GM21576 (cell line): ENCODE data around the gene GATA5.

Experiments used
- ATAC-seq: cut with Tn5 transposase; IDR thresholded peaks from one replicate; pipeline ENCODE4 v1.9.1; 2021; ENCODE audit warnings: mild to moderate bottlenecking, moderate library complexity; ENCODE audit not compliant: unreplicated experiment

Gene GATA5

DNA sequence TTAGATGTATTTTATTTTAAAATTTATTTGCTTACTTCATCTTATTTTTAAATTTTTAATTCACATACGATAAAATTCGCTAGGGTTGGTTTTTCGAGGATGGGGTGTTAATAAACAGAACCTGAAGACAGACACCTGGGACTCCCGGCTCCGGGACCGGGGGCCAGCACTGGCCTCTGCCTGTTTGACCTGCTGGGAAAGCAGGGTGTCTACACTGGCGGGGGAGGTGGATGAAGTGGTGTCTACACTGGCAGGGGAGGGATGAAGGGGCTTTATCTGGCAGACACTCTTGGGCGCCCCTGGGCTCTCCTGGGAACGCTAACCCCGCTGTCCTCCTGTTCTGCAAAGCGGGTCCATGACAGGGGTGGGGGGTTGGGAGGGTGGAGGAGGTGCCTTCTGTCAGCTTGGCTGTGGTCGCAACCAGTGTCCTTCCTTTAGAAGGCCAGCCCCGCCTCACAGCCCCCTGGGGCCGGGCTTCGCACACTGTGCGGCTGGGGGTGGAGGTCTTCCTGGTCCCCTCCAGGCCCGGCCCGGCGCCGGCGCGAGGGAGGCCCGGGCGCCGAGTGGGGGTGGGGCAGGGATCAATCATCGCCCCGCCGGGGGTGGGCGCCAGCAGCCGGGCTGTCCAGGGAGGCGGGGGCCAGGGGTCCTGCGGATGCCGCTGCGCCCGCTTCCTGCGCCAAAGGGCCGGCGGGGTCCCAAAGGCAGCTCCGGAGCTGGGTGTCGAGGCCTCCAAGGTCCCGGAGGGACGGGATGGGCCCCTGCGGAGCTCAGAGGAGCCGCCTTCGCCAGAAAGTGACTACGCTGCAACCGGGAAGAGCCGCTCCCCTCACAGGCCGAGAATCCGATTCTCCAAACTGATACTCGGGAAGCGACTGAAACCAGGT lies 1.8 kb downstream of the GATA5 start:
- ATAC-seq, result no peak

DNA sequence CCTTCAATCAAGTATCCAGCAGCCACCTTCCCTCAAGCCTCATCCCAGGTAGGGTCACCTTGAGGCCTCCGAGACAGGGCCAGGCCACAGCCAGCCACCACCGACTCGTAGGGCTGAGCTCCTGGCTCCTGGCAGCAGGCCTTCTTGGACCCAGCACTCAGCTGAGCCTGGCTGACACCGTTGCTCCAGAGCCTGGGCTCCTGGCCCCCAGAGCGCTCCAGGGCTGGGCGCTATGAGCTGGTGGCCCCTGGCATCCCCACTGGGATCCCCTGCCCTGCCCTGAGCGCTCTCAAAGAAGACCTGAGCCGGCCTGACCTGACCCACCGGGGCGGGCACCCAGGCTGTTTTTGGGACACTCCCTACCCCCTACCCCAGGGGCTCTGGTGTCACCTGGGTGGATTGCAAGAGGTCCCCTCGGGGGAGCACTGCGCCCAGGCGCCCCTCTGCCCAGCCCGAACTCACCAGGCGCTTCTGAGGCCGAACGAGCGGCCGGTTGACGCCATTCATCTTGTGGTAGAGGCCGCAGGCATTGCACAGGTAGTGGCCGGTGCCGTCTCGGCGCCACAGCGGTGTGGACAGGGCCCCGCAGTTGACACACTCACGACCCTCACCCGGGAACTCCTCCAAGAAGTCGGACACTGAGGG lies 2.7 kb downstream of the GATA5 start:
- ATAC-seq, result no peak

- ATAC-seq, result no peak
Measured at GRCh38 chr20:62472138-62472940, 3.5 kb downstream of the GATA5 start.

- ATAC-seq, result no peak
Measured at GRCh38 chr20:62470459-62470858, 5.3 kb downstream of the GATA5 start.

GRCh38 chr20:62470001-62470400 lies 5.8 kb downstream of the GATA5 start:
- ATAC-seq, result no peak

- no peak for ATAC-seq
Measured at GRCh38 chr20:62469352-62469751, 6.4 kb downstream of the GATA5 start.

DNA sequence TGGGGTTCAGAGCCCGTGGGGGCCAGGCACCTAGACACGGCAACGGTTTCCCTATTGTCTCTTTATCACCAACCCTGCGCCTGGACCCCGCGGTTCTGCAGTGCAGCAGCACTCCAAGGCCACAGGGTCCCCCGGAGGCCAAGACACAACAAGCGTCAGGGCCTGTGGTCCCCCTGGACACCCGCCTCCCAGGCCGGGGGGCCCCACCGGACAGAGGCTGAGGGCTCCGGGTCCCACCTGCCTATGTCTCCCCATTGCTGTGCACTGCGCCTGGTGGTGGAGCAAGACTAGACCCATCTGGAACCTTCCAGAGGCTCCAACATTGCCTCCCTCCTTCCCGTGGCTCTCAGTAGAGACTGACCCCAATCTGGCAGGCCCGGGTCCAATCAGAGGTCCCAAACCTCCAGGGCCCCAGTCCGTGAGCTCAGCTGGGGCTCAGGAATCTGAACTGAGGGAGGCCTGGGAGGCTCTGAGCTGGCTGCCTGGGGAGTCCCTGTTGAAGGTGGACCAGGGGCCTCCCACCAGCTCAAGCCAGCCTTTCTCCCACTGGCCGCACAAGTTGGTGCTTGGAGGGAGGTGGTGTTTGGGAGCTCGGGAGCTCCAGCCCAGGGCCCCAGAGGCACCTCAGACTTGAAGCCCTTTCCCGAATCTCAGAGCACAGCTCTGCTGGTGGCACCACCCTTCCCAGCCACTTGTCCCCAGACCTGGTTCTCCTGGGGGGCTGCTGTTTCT lies 8.8 kb downstream of the GATA5 start:
- no peak for ATAC-seq

DNA sequence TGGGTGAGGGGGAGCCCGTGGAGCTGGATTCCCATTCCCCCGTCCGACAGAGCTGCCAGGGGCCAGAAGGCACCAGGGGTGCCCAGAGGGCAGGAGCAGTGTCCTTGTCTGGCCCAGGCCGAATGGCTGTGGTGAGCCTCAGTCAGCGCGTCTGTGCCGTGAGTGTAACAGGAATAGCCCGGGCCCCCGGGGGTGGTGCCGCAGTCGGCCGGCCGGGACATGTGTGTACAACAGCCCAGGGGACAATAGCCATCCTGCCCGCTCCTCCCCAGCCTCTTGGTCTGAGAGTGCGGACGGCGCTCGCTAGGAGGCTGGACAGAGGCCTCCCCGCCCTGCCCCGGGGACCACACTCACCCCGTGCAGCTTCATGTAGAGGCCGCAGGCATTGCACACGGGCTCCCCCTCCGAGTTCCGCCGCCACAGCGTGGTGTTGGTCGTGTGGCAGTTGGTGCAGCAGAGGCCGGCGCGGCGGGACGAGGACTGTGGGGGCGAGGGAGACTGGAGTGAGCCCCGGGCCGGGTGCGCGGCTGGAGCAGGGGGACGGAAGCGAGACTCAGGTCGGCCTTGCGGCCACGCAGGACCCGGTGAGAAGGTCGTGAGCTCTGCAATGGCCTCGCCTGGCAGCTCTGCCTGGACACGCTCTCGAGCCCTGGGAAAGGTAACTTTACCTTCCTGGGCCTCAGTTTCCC lies 9.6 kb downstream of the GATA5 start:
- ATAC-seq, result no peak

DNA sequence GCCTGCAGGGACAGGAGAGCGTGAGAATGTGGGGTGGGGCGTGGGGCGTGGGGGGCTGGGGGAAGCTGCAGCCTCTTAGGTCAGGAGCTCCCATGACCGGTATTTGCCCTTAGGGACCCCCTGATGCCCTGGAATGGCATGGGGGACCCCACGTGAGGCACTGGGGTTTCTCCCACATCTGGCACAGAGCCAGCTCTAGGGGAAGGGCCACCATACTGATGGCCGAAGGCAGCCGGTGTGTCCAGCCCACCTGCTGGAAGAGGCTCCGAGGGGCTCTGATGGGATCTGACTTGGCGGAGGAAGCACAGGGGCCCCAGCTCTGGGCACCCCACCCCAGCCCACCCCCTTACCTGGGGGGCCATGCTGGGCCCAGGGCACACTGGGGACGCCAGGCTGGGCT lies 10.8 kb downstream of the GATA5 start:
- ATAC-seq, result no peak

DNA sequence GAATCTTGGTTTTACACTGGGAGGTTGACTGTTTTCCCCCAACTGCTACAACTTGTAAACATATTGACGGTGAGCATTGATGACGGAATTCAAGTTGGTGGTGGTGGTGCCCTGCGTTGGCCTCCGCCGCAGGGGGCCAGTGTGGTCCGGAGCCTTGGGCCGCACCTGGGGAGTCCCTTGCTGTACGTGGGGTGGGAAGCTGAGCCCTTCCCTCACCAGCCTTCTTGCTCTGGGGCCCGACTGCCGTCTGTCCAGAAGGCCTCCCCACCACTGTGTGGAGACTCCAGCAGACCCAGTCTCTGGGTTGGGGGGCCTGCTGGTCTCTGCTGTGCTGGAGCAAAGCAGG lies 11.4 kb downstream of the GATA5 start:
- ATAC-seq, result no peak

DNA sequence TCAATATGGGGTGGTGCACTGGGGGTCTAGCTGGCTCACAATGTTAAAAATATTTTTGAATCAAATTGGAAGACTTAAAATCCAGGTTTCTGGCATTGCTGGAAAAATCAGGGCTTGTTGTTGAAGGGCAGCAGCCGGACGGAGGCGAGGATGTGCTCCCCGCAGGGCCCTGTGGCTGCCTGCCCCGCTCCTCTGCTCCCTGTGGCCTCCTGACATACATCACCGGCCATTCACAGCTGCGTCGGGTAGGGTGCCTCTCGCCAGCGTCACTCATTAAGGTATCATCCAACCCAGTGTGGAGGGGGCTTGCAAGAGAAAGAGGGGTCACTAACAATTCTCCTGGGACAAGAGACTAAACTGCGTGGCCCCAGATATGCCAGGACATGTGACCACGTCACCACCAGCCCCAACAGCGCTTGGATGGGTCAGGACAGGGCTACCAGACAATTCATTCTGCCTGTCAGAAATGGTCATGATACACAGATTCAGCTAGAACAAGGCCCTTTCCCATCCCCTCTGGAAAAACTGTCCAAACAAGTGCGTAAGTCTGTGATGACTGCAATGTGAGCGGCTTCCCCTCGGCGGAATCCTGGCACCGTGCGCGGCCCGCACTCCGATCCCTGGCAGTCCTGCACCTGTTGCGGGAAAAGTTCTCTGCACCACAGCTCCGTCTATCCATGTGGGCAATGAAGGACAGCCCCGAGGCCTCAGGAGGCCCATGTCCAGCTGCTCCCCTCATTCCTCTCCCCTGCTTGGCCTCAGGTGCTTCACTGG lies 12.0 kb downstream of the GATA5 start:
- no peak for ATAC-seq

GRCh38 chr20:62462976-62463592 lies 12.7 kb downstream of the GATA5 start:
- ATAC-seq, result no peak

- ATAC-seq, result no peak
Measured at GRCh38 chr20:62461834-62462233, 14.0 kb downstream of the GATA5 start.

GRCh38 chr20:62461157-62461556 lies 14.6 kb downstream of the GATA5 start:
- no peak for ATAC-seq

DNA sequence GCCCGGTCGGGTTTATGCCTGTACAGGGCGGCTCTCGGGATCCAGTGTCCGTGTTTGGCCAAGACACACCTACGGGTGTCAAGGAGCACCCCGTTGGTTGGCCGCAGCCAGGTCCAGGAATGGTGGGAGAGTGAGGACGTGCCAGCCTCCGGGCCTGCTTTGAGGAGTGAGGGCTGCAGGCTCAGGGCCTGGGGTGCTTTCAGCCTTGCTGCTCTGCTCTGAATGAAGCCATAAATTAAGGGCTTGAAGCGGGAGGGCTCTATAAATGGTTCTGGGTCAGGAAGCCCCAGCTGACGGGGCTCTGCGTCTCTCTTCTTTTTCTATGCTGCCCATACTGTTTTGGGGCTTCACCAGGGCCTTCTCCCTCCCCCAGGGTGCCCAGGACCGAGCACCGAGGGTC lies 15.1 kb downstream of the GATA5 start:
- ATAC-seq, result no peak

DNA sequence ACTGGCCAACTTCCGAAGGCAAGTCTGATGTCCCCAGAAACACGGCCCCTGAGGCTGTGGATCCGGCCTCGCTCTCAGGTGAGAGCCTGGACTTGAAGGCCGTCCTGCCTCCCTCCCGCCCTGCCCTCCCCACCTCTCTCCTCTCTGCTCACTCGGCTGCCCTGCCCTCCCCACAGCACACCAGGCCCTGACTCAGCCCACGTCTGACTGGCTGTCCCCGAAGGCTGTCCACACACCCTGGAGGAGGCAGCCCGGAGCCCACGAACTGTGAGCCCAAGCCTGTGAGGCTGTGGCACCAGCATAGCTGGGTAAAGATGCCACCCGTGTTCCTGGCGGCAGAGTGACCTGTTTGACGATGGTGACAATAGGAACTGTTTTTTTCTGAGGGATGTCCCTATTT lies 16.3 kb downstream of the GATA5 start:
- no peak for ATAC-seq

DNA sequence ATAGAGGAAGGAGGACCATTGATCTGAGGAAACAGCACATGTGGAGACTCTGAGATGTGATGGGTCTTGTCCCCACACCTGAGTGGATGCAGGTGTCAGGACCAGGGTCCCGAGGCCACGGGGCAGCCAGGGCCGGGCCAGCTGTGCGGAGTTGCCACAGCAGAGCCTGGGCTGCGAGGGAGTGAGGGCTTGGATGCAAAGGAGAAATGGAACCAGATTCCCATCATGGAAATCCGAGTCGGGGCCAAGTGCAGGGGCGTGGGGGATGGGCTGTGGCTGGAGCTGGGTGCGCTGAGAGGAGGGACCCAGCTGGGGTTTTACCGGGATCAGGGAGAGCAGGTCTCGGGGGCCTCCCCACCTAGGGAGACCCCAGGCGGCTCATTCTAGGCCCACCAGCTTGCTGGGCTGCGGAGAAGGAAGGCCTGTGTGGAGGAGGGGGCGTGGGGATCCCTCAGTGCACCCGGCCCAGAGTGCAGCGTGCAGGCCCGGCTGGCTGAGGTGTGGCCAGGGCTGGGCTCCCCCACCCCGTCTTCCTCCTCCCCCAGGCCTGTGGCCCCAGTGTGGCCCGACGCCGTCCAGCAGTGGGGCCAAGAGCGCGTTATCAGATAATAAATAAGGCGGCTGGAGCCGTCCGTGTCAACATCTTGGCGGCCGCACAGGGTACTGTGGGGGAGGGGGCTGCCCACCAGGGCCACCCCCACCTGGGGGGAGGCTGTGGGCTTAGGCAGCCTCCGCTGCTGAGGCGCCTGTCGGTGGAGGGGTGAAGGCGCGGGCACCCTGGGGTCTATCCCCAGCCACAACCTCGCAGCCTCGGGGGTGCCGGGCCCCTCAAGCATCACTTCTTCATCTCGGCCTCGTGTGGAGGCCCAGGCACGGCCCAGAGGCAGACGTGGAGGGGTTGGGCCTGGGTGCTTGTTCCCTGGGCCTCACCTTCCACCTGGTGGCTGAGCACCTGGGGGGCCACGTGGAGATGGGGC lies 17.2 kb downstream of the GATA5 start:
- ATAC-seq, result no peak

DNA sequence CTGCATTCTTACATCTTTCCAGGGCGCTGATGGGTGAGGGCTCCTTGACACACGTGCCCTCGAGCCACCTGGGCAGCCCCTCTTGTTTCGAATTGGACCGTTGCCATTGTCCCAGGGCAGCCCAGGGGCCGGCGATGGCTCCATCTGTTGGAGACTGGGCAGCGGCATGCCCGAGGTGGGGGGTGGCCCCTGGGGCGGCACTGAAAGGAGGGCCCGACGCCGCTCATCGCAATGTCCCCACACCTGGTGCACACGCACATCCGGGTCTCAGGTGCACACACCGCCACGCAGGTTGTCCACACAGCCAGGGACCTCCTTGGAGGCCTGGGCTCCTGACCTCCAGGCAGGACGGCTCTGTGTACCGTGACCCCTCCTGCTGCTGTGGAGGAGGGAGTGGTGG lies 18.0 kb downstream of the GATA5 start:
- ATAC-seq, result no peak
